Measurements from ENCODE around the gene VWA3A. TPM values are rescaled to one million over a fixed set of nuclear protein-coding genes. Genes with fewer than 3 reads are reported as not detected.

VWA3A gene
- total RNA-seq, 1 donor from 2014 or later: not detected

DNA sequence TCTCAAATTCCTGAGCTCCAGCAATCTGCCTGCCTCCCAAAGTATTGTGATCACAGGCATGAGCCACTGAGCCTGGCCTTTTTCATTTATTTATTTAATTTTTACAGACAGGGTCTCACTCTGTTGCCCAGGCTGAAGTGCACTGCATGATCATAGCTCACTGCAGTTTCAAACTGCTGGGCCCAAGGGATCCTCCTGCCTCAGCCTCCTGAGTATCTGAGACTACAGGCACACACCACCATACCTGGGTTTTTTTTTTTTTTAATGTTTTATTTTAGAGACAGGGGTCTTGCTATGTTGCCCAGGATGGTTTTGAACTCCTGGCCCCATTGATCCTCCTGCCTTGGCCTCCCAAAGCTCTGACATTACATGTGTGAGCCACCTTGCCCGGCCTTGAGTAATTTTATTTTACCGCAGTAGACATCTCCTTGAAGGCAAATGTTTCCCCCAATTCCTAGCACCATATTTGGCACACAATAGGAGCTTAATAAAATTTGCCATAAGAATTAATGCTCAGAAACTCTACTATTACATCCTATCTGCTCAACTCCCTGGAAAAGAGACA lies 111.8 kb downstream of the VWA3A start:
- ATAC-seq: no peak

DNA sequence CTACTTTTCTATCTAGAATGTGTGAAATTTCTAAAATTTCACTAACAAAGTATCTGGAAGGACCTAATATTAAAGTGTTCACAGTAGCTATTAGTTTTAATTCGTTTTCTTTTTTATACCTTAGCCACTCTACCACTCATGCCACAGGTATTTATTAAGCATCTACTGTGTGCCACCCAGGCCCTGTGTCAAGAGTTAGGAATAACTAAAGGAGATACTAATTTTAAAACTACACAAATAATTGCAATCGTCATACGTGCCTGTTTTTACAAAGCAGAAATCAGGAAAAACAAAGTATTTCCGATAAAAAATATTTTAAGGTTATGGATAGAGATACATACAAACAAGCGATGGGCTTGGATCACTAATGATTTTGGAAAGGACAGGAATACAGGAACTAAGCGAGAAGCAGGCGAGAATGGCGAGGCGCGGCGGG lies 113.3 kb downstream of the VWA3A start:
- ATAC-seq: no peak

DNA sequence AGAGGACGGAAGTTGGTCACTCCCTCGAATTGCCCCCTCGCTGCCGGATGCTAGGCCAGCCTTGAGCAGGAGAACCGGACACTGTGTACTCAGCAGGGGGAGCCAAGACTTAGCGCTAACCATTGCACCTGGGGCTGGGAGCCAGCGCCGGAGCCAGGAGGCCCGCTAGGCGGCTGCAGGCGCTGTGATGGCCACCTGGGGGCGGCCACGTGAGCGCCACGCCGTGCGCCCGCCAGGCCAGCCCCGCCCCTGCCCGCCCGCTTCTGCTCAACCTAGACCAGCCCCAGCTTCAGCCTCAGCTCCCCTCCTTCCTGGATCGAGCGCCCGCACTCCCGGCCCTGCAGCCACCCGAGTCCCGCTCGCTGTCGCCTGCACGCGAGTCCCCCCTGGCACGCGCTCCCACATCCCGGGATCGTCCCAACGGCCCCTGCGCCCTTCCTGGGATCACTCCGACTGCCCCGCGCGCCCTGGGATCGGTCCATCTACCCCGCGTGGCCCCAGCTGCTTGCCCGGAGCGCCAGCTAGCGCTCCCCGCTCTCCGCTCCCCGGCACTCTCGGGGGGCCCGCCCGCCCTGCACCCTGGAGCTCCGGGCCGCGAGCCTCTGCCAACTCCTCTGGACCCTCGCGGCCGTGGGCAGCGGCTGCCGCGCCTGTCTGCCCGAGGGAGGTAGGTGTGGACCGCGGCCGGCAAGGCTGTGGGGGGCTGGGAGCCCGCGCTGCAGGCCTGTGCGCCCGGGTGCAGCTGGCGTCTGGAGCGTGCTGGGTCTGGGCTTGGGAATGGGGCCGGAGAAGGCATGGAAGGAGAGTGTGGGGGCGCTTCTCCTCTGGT lies 113.9 kb downstream of the VWA3A start, which contains the start of gene EEF2K:
TSS of gene EEF2K (plus strand) at position 266 of the 829 bp plus-strand sequence. CDS start 19,452 bp downstream, outside the sequence.
- ATAC-seq: peak; percentile 87

Other genes starting within 250 kb of the VWA3A start
- gene NPIPB4, start 234.8 kb upstream of the VWA3A start, total RNA-seq: 81.5 TPM
- gene UQCRC2, start 139.2 kb upstream of the VWA3A start, total RNA-seq: 270 TPM
- gene PDZD9, start 91.4 kb upstream of the VWA3A start, total RNA-seq: not detected
- 5.6 TPM for gene MOSMO, start 84.4 kb upstream of the VWA3A start, total RNA-seq
- gene SDR42E2, start 70.0 kb downstream of the VWA3A start, total RNA-seq: not detected
- 15.1 TPM for gene EEF2K, start 113.7 kb downstream of the VWA3A start, total RNA-seq
- gene POLR3E, start 204.9 kb downstream of the VWA3A start, total RNA-seq: 28.2 TPM